GM19467 (cell line): ENCODE data around the gene ADD3.

Experiments used
- ATAC-seq: cut with Tn5 transposase; IDR thresholded peaks from one replicate; pipeline ENCODE4 v1.9.1; 2021; ENCODE audit warnings: mild to moderate bottlenecking, moderate library complexity; ENCODE audit not compliant: unreplicated experiment

Gene ADD3

DNA sequence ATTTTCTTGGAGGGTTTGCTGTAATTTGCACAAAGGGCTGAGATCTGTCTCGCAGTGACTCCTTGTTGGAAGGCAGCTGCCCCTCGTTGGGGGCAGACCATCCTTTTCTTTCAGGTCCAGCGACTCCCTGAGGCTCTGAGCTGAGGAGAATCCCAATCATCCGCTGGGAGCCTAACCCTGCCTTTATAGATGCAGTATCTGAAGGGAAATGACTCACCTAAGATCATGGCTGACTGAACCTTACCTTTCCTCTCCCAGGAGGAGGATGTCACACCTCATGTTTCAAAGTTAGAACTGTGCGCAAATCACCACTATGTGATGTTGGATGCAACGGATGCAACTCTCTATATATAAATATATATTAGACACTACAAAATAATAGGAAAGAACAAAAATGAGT lies 163.2 kb downstream of the ADD3 start:
- no peak for ATAC-seq

DNA sequence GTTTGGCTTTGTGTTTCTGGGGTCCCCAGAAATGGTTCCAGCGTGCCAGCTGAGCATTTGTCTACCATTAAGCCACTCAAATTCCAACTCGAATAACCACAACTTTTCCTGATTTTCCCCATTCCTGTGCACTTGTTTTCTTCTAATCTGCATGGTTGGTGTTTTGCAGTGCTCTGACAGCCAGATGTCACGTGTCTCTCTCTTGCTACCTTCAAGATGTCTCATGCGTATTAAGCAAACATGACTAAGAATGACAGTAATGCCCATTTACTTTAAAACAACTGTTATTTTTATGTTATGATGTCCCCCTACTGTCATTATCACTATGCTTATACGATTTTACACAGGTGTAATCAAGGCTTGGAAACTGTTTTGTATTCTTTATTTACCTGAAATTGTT lies 164.4 kb downstream of the ADD3 start:
- ATAC-seq, result no peak

DNA sequence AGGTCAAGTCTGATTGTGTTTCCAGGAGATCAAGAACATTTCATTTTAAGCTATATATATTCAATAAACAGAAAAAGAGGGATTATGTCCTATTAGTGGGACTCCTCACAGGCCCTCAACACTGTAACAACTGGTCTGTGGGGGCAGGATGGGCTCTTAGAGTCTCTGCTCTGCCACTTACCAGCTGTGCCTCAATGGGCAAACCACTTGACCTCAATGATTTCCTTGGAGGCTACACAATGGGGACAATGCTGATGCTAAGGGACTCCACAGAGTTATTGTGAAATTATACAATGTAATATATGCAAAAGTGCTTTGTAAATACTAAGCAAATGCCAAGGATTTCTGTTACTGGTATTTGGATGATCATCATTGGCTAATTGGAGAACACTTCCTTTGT lies 166.4 kb downstream of the ADD3 start:
- ATAC-seq, result no peak

DNA sequence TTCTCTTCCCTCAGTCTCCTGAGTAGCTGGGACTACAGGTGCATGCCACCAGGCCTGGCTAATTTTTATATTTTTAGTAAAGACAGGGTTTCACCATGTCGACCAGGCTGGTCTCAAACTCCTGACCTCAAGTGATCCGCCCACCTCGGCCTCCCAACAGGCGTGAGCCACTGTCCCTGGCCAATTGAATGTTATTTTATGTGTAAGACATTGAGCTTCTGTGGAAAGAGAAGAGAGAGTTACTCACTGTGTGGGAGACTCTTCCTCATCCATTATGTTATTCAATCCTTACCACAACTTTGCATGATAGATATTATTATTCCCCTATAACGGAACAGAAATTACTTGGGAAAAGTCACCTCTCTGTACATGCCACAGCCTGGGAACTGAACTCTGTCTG lies 167.0 kb downstream of the ADD3 start:
- ATAC-seq, result no peak

DNA sequence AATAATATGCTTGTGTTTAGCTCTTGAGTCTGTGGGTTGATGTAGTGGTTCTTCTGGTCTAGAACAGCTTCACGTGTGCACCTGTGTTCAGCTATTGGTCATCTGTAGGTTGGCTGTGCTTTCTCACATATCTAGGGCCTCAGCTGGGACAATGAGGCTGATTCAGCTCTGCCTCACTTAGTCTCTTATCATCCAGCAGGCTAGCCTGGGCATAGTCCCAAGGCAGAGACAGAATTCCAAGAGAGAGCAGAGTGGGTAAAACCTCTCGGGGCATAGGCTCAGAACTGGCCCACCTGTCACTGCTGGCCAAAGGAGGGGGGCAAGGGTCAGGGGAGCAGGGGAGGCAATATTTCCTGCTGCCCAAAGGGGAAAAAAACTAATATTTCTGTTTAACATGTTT lies 167.6 kb downstream of the ADD3 start:
- ATAC-seq, result no peak

DNA sequence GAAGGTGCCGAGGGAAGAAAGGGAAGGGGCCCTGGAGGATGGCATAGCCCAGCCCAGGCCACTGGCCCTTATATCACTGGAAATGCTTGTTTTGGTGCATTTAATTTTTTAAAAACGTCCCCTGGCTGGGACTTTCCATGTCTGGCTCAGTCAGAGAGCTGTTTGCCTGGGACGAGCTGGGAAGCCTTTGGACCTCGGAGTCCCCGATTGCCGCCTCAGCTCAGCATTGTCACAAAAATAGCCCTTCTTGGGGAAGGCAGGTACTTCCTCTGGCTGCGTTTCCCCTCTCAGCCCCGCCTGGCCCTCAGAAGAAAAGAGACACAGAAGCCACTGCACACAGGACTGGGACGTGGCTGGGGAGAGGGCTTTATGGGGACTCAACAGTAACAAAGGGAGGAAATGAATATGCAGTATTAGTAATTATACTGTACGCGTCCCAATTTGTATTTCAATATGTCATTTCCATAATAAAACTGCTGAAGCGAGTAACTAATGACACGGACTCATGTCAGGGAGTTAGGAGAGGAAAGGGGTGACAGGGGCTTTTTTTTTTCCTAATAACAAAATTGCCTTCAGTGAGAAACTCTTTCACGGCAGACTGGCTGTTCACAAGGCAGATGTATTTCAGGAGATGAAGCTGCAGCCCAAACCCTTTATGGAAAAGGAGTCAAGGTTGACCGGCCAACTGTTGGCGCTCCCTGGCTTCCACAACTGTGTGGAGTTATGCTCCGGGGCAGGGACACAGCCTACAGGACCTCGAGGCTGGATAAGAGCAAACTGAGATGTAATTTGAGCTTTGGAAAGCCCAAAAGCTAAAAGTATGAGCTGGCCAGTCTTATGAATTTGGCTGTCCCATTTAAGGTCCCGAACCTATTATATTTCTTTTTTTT lies 168.6 kb downstream of the ADD3 start:
- no peak for ATAC-seq

DNA sequence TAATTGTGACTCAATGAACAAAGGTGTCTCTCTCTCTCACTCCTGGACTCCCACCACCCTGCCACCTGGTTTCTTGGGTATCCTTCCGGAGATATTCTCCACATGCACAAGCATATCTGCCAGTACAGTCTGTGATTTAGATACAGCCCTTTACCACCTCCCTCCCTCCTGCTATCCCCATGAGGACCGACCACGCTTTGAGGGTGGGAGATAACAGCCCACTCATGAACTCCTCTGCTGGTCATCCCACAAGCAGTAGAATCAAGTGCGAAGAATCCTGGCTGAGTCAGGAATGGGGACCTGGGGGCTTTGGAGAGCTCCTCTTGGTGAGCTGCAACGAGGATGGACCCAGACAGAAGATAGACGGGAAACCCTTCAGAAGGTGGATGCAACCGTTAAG lies 171.4 kb downstream of the ADD3 start:
- no peak for ATAC-seq

DNA sequence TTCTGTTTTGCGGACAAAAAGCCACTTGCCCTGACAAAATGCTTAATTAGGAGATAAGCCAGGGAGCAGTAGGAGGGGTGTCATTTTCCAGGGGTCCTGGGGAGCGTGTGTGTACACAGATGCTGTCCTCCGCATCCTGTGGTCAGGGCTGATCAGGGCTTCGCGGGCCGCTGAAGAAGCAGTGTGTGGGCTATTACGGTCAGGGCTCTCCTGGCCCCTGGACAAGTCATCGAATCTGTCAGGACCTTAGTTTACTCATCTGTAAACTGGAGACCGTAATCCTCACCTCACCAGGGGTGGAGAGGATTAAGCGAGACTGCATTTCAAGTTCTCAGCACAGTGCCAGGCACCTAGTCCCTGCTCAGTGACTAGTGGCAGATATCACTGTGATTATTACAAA lies 173.7 kb downstream of the ADD3 start:
- no peak for ATAC-seq

DNA sequence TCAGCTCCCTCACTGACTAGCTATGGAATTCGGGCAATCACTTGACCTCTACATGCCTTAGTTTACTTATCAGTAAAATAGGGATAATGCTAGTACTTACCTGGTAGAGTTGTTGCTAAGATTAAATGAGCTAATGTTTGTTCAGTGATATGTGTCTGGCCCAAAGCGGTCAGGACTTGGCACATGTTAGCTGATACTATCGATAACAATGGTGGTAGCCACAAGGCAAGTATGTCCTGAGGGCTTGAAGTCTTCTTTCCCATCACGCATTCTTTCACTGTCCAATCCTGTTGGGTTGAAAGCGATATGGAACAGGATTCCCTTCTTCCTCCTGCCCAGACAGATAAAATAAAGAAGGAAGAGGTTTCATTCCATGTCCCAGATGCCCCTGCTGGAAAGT lies 174.1 kb downstream of the ADD3 start:
- no peak for ATAC-seq

DNA sequence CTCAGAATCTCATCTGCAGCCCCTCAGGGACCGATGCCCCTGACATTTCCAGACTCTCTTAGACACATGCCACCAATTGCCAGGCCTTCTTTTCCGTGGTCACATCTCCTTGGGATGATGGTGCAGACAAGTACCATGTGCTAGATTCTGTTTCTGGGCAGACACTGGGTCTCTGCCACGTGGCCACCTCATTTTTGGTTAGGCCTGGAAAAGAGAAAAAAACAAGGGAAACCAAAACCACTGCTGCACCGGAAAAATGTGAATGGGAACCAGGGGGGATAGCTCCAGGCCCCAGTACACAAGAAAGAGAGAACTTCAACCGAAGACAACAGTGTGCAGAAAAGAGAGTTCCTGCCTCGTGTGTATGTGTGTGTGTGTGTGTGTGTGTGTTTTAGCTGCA lies 176.6 kb downstream of the ADD3 start:
- ATAC-seq, result no peak
